ENCODE data around the gene FXYD3. TPM values are rescaled to one million over a fixed set of nuclear protein-coding genes. Genes with fewer than 3 reads are reported as not detected.

Gene FXYD3
- polyA plus RNA-seq, 1 donor (not counting 4 experiments of a cell fraction or from before 2014, with no cell fraction given), result 851 TPM

DNA sequence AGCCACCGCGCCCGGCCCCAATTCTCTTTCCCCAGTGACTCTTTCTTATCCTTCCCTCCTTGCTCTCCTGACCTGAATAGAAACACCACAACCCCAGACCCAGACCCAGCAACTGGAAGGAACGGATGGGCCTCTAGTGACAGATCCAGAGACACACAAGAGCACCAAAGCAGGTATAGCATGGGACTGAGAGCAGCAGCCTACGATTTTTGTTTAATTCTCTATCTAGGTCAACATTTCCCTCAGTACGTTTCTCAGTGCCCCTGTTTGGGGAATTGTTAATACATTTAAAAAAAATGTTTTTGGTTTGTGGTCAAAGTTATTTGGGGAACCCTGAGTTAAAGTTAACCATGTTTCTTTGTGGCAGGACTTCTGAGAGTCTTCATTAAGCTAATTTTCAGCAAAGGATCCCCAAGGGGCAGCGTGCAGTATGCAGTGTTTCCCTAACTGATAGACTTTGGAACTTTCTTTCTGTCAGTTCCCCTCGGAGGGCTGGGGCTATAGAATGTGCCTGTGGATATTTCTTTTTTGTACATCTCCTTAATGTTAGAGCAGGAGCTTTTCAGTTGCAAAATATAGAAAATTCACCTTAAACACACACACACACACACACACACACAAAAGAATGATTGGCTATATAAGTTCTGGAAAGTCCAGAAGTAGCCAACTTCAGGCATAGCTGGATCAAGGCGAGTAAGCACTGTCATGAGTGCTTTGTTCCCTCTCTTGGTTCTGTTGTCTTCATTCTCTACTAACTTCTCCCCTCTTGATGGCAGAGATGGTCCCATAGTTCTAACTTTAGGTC lies 45.2 kb downstream of the FXYD3 start:
- DNase-seq (ENCODE audit: low read depth, low spot score) (no peak), FAIRE-seq (no peak)
- dilution Hi-C loops (cut with MboI; ENCODE audit: extremely low pct_ligation_motif_present, low sequenced_read_pairs), result no loop called here
- Histone ChIP-seq H3K9me1 (ENCODE audit: control insufficient read depth, extremely low read depth, insufficient read depth, low read length) (no peaks in the 10 kb centered on the region), H3K9me3 (ENCODE audit: control insufficient read depth, low read depth, low read length) (peaks cover 24% of the 10 kb centered on the region), H4K20me1 (ENCODE audit: control insufficient read depth, extremely low read depth, insufficient read depth, low read length) (no peaks in the 10 kb centered on the region), H3K4me2 (ENCODE audit: control insufficient read depth, extremely low read depth, insufficient read depth, low read depth, low read length) (no peak overlapping the region), H3K4me3 (ENCODE audit: control insufficient read depth in 2 of 3, extremely low read depth in 1 of 3, insufficient read depth in 2 of 3, low read depth in 1 of 3, low read length in 3 of 3) (no peak overlapping the region), H3K9ac (ENCODE audit: control insufficient read depth, extremely low read depth, insufficient read depth, low read length) (no peak overlapping the region), H3K79me2 (ENCODE audit: control insufficient read depth, insufficient read depth, low read length) (peaks cover 26% of the 10 kb centered on the region), H2AFZ (ENCODE audit: control insufficient read depth, low read length) (no peak overlapping the region), H3K27ac (ENCODE audit: control insufficient read depth, insufficient read depth, low read length) (no peak overlapping the region), H3K36me3 (ENCODE audit: control insufficient read depth in 2 of 2, extremely low read depth in 1 of 2, insufficient read depth in 2 of 2, low read length in 2 of 2) (peaks cover 38 to 77% of the 10 kb centered on the region in 2 experiments), H3K4me1 (ENCODE audit: control insufficient read depth, extremely low read depth, insufficient read depth, low read length) (peaks cover 24% of the 10 kb centered on the region), H3K27me3 (ENCODE audit: control insufficient read depth, extremely low read depth, insufficient read depth, low read length) (no peaks in the 10 kb centered on the region)
- TF ChIP-seq CTCF (optimal IDR thresholded peaks at IDR 0.05 in 1 of 3, IDR thresholded peaks at IDR 0.05 in 1 of 3, conservative IDR thresholded peaks at IDR 0.05 in 1 of 3; ENCODE audit: extremely low read depth in 1 of 3, insufficient read depth in 2 of 3, low read length in 3 of 3) (no peak), EZH2 (IDR thresholded peaks at IDR 0.05; ENCODE audit: low read length) (no peak)

- Histone ChIP-seq H3K27ac (ENCODE audit: control insufficient read depth, insufficient read depth, low read length) (no peak overlapping the region), H3K36me3 (ENCODE audit: control insufficient read depth in 2 of 2, extremely low read depth in 1 of 2, insufficient read depth in 2 of 2, low read length in 2 of 2) (peaks cover 43 to 81% of the 10 kb centered on the region in 2 experiments), H3K4me3 (ENCODE audit: control insufficient read depth in 2 of 3, extremely low read depth in 1 of 3, insufficient read depth in 2 of 3, low read depth in 1 of 3, low read length in 3 of 3) (no peak overlapping the region), H3K9me3 (ENCODE audit: control insufficient read depth, low read depth, low read length) (peaks cover 30% of the 10 kb centered on the region), H2AFZ (ENCODE audit: control insufficient read depth, low read length) (no peak overlapping the region), H3K9ac (ENCODE audit: control insufficient read depth, extremely low read depth, insufficient read depth, low read length) (no peak overlapping the region), H3K4me1 (ENCODE audit: control insufficient read depth, extremely low read depth, insufficient read depth, low read length) (peaks cover 19% of the 10 kb centered on the region), H3K4me2 (ENCODE audit: control insufficient read depth, extremely low read depth, insufficient read depth, low read depth, low read length) (no peak overlapping the region), H3K27me3 (ENCODE audit: control insufficient read depth, extremely low read depth, insufficient read depth, low read length) (no peaks in the 10 kb centered on the region), H3K79me2 (ENCODE audit: control insufficient read depth, insufficient read depth, low read length) (peaks cover 21% of the 10 kb centered on the region), H4K20me1 (ENCODE audit: control insufficient read depth, extremely low read depth, insufficient read depth, low read length) (no peaks in the 10 kb centered on the region), H3K9me1 (ENCODE audit: control insufficient read depth, extremely low read depth, insufficient read depth, low read length) (no peaks in the 10 kb centered on the region)
- dilution Hi-C loops (cut with MboI; ENCODE audit: extremely low pct_ligation_motif_present, low sequenced_read_pairs), result no loop called here
- TF ChIP-seq CTCF (optimal IDR thresholded peaks at IDR 0.05 in 1 of 3, IDR thresholded peaks at IDR 0.05 in 1 of 3, conservative IDR thresholded peaks at IDR 0.05 in 1 of 3; ENCODE audit: extremely low read depth in 1 of 3, insufficient read depth in 2 of 3, low read length in 3 of 3), result no peak
- no peak for TF ChIP-seq EZH2 (IDR thresholded peaks at IDR 0.05; ENCODE audit: low read length)
- DNase-seq (ENCODE audit: low read depth, low spot score) (no peak), FAIRE-seq (no peak)
Measured at GRCh38 chr19:35161434-35161743, 45.8 kb downstream of the FXYD3 start.

Data from keratinocyte (primary cell).